HG03565 (cell line): Measurements from ENCODE around the gene CCR9.

Experiments used
- ATAC-seq: cut with Tn5 transposase; IDR thresholded peaks from one replicate; pipeline ENCODE4 v1.9.1; 2021; ENCODE audit warnings: mild to moderate bottlenecking, moderate library complexity; ENCODE audit not compliant: unreplicated experiment

CCR9 gene

GRCh38 chr3:45932112-45932511 is 45.8 kb downstream of the CCR9 start:
- ATAC-seq, result no peak

GRCh38 chr3:45933591-45933990 is 47.2 kb downstream of the CCR9 start:
- no peak for ATAC-seq

GRCh38 chr3:45936261-45936660 is 49.9 kb downstream of the CCR9 start:
- ATAC-seq, result no peak

- ATAC-seq, result no peak
Observed at GRCh38 chr3:45937206-45938042, 51.1 kb downstream of the CCR9 start.

GRCh38 chr3:45938043-45938435 is 51.7 kb downstream of the CCR9 start:
- no peak for ATAC-seq

- ATAC-seq, result no peak
Observed at GRCh38 chr3:45938864-45939263, 52.5 kb downstream of the CCR9 start.

- no peak for ATAC-seq
Observed at GRCh38 chr3:45939341-45939771, 53.0 kb downstream of the CCR9 start.

- no peak for ATAC-seq
Observed at GRCh38 chr3:45940004-45940780, 53.8 kb downstream of the CCR9 start.

GRCh38 chr3:45940781-45941365 is 54.5 kb downstream of the CCR9 start:
- ATAC-seq, result no peak

GRCh38 chr3:45942051-45942825 is 55.9 kb downstream of the CCR9 start:
- ATAC-seq, result no peak

GRCh38 chr3:45943207-45943846 is 57.0 kb downstream of the CCR9 start, which contains the start of gene CXCR6:
Gene CXCR6 (plus strand): TSS chr3:45943464. CDS start chr3:45946482, 3,018 bp downstream.
- ATAC-seq, result no peak

GRCh38 chr3:45944830-45945620 is 58.7 kb downstream of the CCR9 start:
- no peak for ATAC-seq

- no peak for ATAC-seq
Observed at GRCh38 chr3:45946307-45946706, 60.0 kb downstream of the CCR9 start.

GRCh38 chr3:45946875-45947274 is 60.5 kb downstream of the CCR9 start:
- no peak for ATAC-seq

- ATAC-seq, result no peak
Observed at GRCh38 chr3:45947361-45947760, 61.0 kb downstream of the CCR9 start.

GRCh38 chr3:45948311-45948781 is 62.0 kb downstream of the CCR9 start:
- ATAC-seq, result no peak

GRCh38 chr3:45948881-45949280 is 62.5 kb downstream of the CCR9 start:
- no peak for ATAC-seq

- ATAC-seq, result no peak
Observed at GRCh38 chr3:45949432-45949831, 63.1 kb downstream of the CCR9 start.

GRCh38 chr3:45950131-45950530 is 63.8 kb downstream of the CCR9 start:
- ATAC-seq, result no peak
